ENCODE data around the gene ZNF326.
"Not testable (repeated sequence)": the region's sequence is repeated elsewhere in the genome, so short reads cannot be mapped to it uniquely, and the experiment has no call there.

The ZNF326 gene

GRCh38 chr1:90064109-90064508 is 69.2 kb downstream of the ZNF326 start:
- H3K4me1 Mint-ChIP-seq (ENCODE audit: low read depth); H3K36me3 Mint-ChIP-seq (ENCODE audit: low read depth); H3K9me3 Mint-ChIP-seq; H3K4me3 Mint-ChIP-seq; H3K27ac Mint-ChIP-seq; DNase-seq: not testable (repeated sequence)
- peaks cover 14% of the 10 kb centered on the region for H3K27me3 Mint-ChIP-seq

GRCh38 chr1:90067194-90067931 is 72.5 kb downstream of the ZNF326 start:
- Mint-ChIP-seq H3K36me3 (ENCODE audit: low read depth) (no peaks in the 10 kb centered on the region), H3K4me3 (no peak overlapping the region), H3K27ac (no peak overlapping the region), H3K4me1 (ENCODE audit: low read depth) (no peaks in the 10 kb centered on the region), H3K27me3 (peaks cover 21% of the 10 kb centered on the region), H3K9me3 (peaks cover 8% of the 10 kb centered on the region)
- no peak for DNase-seq

- no peak overlapping the region for H3K27ac Mint-ChIP-seq
- no peaks in the 10 kb centered on the region for H3K4me1 Mint-ChIP-seq (ENCODE audit: low read depth)
- no peak overlapping the region for H3K4me3 Mint-ChIP-seq
- H3K27me3 Mint-ChIP-seq = peaks cover 24% of the 10 kb centered on the region
- DNase-seq = no peak
- no peaks in the 10 kb centered on the region for H3K36me3 Mint-ChIP-seq (ENCODE audit: low read depth)
- peaks cover 3% of the 10 kb centered on the region for H3K9me3 Mint-ChIP-seq
These were observed 73.8 kb downstream of the ZNF326 start for GRCh38 chr1:90068611-90069280.

- H3K4me3 Mint-ChIP-seq = no peak overlapping the region
- H3K27ac Mint-ChIP-seq = no peak overlapping the region
- H3K27me3 Mint-ChIP-seq = peaks cover 26% of the 10 kb centered on the region
- DNase-seq = no peak
- H3K9me3 Mint-ChIP-seq = no peaks in the 10 kb centered on the region
- H3K36me3 Mint-ChIP-seq (ENCODE audit: low read depth) = no peaks in the 10 kb centered on the region
- peaks cover 1% of the 10 kb centered on the region for H3K4me1 Mint-ChIP-seq (ENCODE audit: low read depth)
These were observed 79.2 kb downstream of the ZNF326 start for GRCh38 chr1:90074137-90074536.

GRCh38 chr1:90074566-90074965 is 79.7 kb downstream of the ZNF326 start:
- no peaks in the 10 kb centered on the region for H3K36me3 Mint-ChIP-seq (ENCODE audit: low read depth)
- H3K27me3 Mint-ChIP-seq = peaks cover 25% of the 10 kb centered on the region
- no peak overlapping the region for H3K4me3 Mint-ChIP-seq
- peaks cover 1% of the 10 kb centered on the region for H3K4me1 Mint-ChIP-seq (ENCODE audit: low read depth)
- H3K27ac Mint-ChIP-seq = no peak overlapping the region
- no peak for DNase-seq
- no peaks in the 10 kb centered on the region for H3K9me3 Mint-ChIP-seq

- Mint-ChIP-seq H3K4me3 (no peak overlapping the region), H3K9me3 (no peaks in the 10 kb centered on the region)
- DNase-seq = no peak
These were observed 80.1 kb downstream of the ZNF326 start for GRCh38 chr1:90074970-90075391.

GRCh38 chr1:90083995-90084394 is 89.1 kb downstream of the ZNF326 start:
- no peak overlapping the region for H3K27ac Mint-ChIP-seq
- H3K4me3 Mint-ChIP-seq = no peak overlapping the region
- peaks cover 40% of the 10 kb centered on the region for H3K27me3 Mint-ChIP-seq
- no peak for DNase-seq
- no peaks in the 10 kb centered on the region for H3K9me3 Mint-ChIP-seq
- H3K36me3 Mint-ChIP-seq (ENCODE audit: low read depth) = no peaks in the 10 kb centered on the region
- no peaks in the 10 kb centered on the region for H3K4me1 Mint-ChIP-seq (ENCODE audit: low read depth)

More at GRCh38 chr1:90074970-90075391, 80.1 kb downstream of the ZNF326 start:
- H3K4me1 Mint-ChIP-seq (ENCODE audit: low read depth) = peaks cover 1% of the 10 kb centered on the region
- no peaks in the 10 kb centered on the region for H3K36me3 Mint-ChIP-seq (ENCODE audit: low read depth)
- no peak overlapping the region for H3K27ac Mint-ChIP-seq
- peaks cover 24% of the 10 kb centered on the region for H3K27me3 Mint-ChIP-seq
